Caco-2 (cell line): ENCODE measurements around the gene AKAP9. TPM values are rescaled to one million over a fixed set of nuclear protein-coding genes. Genes with fewer than 3 reads are reported as not detected.

Experiments used
- BruUV-seq: library from RNA; stranded (reverse); fragments of 400-500 nt; replicated peaks from 2 replicates; lab custom pipeline; 2021; lab: Mats Ljungman, UMichigan
- CTCF ChIA-PET: fragments of 300-600 bp; sonication (Branson Sonifier 250); formaldehyde crosslinking; loops from one replicate; lab custom pipeline; 2022; ENCODE audit warnings: antibody characterized with exemption; lab: Charles Lee
- POLR2A ChIA-PET: fragments of 300-600 bp; sonication (Branson Sonifier 250); formaldehyde crosslinking; loops from one replicate; lab custom pipeline; 2022; ENCODE audit warnings: antibody characterized with exemption; lab: Charles Lee
- DNase-seq, 2 experiments: peaks; one replicate each; pipeline versions ENCODE4 v3.0.0 to v3.0.0-alpha.2; 2020 to 2022
- H3K27me3 ChIP-seq: replicated peaks from 2 replicates; pipeline ENCODE4 v1.6.0; 2011; ENCODE audit warnings: low read length; ENCODE audit not compliant: control insufficient read depth, insufficient read depth
- H3K36me3 ChIP-seq: 2 replicates; pipeline ENCODE4 v1.5.1; 2011; ENCODE audit warnings: low read length; ENCODE audit not compliant: control insufficient read depth, insufficient read depth
- H3K4me1 ChIP-seq: fragments of 250-450 bp; sonication (Bioruptor Pico); 2 replicates; pipeline ENCODE4 v1.5.1; 2020; ENCODE audit warnings: mild to moderate bottlenecking
- H3K4me3 ChIP-seq: 2 replicates; pipeline ENCODE4 v1.5.1; 2011; ENCODE audit warnings: low read depth, mild to moderate bottlenecking, control low read depth, low read length
- H3K9me3 ChIP-seq: fragments of 250-450 bp; sonication (Bioruptor Pico); 2 replicates; pipeline ENCODE4 v1.5.1; 2020; ENCODE audit warnings: mild to moderate bottlenecking, moderate library complexity
- H3K27ac Mint-ChIP-seq: one replicate; pipeline ENCODE4 v1.8.0; 2022; ENCODE audit warnings: mixed read lengths; ENCODE audit not compliant: unreplicated experiment
- H3K27me3 Mint-ChIP-seq: one replicate; pipeline ENCODE4 v1.8.0; 2022; ENCODE audit warnings: mixed read lengths; ENCODE audit not compliant: insufficient read depth, unreplicated experiment
- H3K36me3 Mint-ChIP-seq: one replicate; pipeline ENCODE4 v1.8.0; 2022; ENCODE audit warnings: mild to moderate bottlenecking, mixed read lengths; ENCODE audit not compliant: insufficient read depth, unreplicated experiment
- H3K4me1 Mint-ChIP-seq: one replicate; pipeline ENCODE4 v1.8.0; 2022; ENCODE audit warnings: low read depth, mixed read lengths; ENCODE audit not compliant: unreplicated experiment
- H3K4me3 Mint-ChIP-seq: one replicate; pipeline ENCODE4 v1.8.0; 2022; ENCODE audit warnings: mild to moderate bottlenecking, moderate library complexity, mixed read lengths; ENCODE audit not compliant: unreplicated experiment
- H3K9me3 Mint-ChIP-seq: one replicate; pipeline ENCODE4 v1.8.0; 2022; ENCODE audit warnings: mixed read lengths; ENCODE audit not compliant: unreplicated experiment
- CTCF ChIP-seq, 2 experiments: fragments of 200-600 bp in 1 of 2; IDR thresholded peaks; 1 replicate in 1 of 2; 2 replicates in 1 of 2; pipeline versions ENCODE4 v1.5.1 to v1.8.0; 2011 to 2022; ENCODE audit warnings: antibody characterized with exemption in 1 of 2, control low read depth in 1 of 2, inconsistent platforms in 1 of 2, low read depth in 1 of 2, low read length in 1 of 2, mild to moderate bottlenecking in 1 of 2, moderate library complexity in 1 of 2; ENCODE audit not compliant: insufficient read depth in 1 of 2, severe bottlenecking in 1 of 2, unreplicated experiment in 1 of 2
- intact Hi-C: fragments of 100-400 bp; cut with micrococcal nuclease; formaldehyde crosslinking; loops from one replicate; pipeline ENCODE4 v1.10.0; 2022; ENCODE audit not compliant: unreplicated experiment
- total RNA-seq: library from RNA; stranded (reverse); gene quantifications from 2 replicates; pipeline ENCODE4 v1.2.3, GENCODE V29; 2022

AKAP9 gene
- total RNA-seq, 1 experiment from 2014 or later = 79.4 TPM

DNA sequence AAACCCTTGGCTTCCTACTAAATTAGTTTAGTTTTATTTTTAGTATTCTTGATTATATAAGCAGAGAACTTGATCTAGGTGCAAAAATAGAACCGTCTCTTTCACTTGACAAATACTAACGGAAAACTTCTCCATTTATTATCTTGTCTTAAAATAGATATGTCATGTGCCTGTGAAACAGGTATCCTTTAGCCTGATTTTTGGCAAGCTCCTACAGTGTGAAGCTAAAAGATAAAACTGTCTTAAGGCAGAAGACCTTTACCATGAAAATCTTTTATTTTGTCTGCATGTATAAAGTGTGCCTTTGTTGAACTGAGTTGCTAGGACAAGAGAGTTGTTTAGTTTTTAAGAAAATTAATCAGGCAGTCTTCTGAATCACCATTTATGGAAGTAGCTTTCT is 103.0 kb downstream of the AKAP9 start:
- Mint-ChIP-seq H3K4me3 (peak overlapping the region; percentile 40), H3K27me3 (no peaks in the 10 kb centered on the region), H3K4me1 (peaks cover 27% of the 10 kb centered on the region), H3K9me3 (no peaks in the 10 kb centered on the region), H3K27ac (peak overlapping the region; percentile 70), H3K36me3 (peaks cover 47% of the 10 kb centered on the region)
- ChIA-PET POLR2A (no interaction called here), CTCF (interaction anchor here (0.6 kb wide), 1 partner anchor 64 kb away, joined by 3 read pairs; no protein-coding TSS in a partner anchor)
- Histone ChIP-seq H3K27me3 (no peaks in the 10 kb centered on the region), H3K9me3 (no peaks in the 10 kb centered on the region), H3K36me3 (peaks cover 3% of the 10 kb centered on the region), H3K4me1 (peaks cover 60% of the 10 kb centered on the region), H3K4me3 (no peak overlapping the region)
- TF ChIP-seq CTCF (IDR thresholded peaks at IDR 0.05; ENCODE audit: insufficient read depth in 1 of 2, low read depth in 1 of 2, low read length in 1 of 2, severe bottlenecking in 1 of 2, unreplicated experiment in 1 of 2) = no peak
- intact Hi-C loops = loop anchor here (1.0 to 2.0 kb wide), 2 partner anchors 15 to 103 kb away; partner anchors contain the start of gene AKAP9
- DNase-seq = no peak
- no TSS peak for BruUV-seq

DNA sequence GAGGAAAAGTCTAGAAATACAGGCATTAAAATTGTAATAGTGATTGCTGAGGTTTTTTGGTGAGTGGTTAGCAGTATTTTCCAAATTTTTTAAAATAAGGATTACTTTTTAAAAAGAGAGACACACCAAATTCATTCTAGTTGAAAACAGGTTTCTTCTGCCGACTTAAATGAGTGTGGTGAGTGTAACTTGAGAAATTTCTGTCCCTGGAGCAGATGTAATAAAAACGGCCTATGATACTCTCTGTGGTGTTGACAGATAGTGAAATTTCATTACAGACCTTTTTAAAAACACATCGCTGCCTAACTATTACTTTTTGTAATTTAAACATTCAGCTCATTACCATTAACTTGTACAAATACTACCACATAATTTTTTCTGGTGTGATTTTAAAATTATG is 103.5 kb downstream of the AKAP9 start:
- Histone ChIP-seq H3K4me3 (no peak overlapping the region), H3K27me3 (no peaks in the 10 kb centered on the region), H3K36me3 (peaks cover 3% of the 10 kb centered on the region), H3K9me3 (no peaks in the 10 kb centered on the region), H3K4me1 (peaks cover 60% of the 10 kb centered on the region)
- Mint-ChIP-seq H3K9me3 (no peaks in the 10 kb centered on the region), H3K36me3 (peaks cover 47% of the 10 kb centered on the region), H3K4me1 (peaks cover 27% of the 10 kb centered on the region), H3K27ac (peak overlapping the region; percentile 70), H3K4me3 (peak overlapping the region; percentile 40), H3K27me3 (no peaks in the 10 kb centered on the region)
- POLR2A ChIA-PET = no interaction called here
- DNase-seq = no peak
- no TSS peak for BruUV-seq
- no peak for TF ChIP-seq CTCF (IDR thresholded peaks at IDR 0.05; ENCODE audit: insufficient read depth in 1 of 2, low read depth in 1 of 2, low read length in 1 of 2, severe bottlenecking in 1 of 2, unreplicated experiment in 1 of 2)
- intact Hi-C loops = no loop called here
- CTCF ChIA-PET = interaction anchor here (0.6 kb wide), 1 partner anchor 63 kb away, joined by 3 read pairs; no protein-coding TSS in a partner anchor

DNA sequence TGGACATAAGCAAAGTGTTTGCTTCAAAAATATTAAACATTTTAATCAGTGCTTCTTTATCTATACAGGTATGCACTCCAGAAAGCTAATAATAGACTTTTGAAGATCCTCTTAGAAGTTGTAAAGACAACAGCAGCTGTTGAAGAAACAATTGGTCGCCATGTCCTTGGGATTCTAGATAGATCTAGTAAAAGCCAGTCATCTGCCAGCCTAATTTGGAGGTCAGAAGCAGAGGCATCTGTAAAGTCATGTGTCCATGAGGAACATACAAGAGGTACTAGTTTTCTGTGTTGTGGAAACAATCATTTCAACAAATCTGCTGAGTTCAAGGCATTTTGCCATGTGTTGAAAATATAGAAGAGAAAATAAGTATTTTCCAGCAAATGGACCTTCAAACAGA is 104.3 kb downstream of the AKAP9 start:
- no peaks in the 10 kb centered on the region for H3K9me3 ChIP-seq
- BruUV-seq = TSS peak; percentile 56
- Mint-ChIP-seq H3K36me3 (peaks cover 47% of the 10 kb centered on the region), H3K4me3 (no peak overlapping the region), H3K27ac (peak overlapping the region; percentile 73), H3K27me3 (no peaks in the 10 kb centered on the region), H3K4me1 (peaks cover 27% of the 10 kb centered on the region), H3K9me3 (no peaks in the 10 kb centered on the region)
- H3K36me3 ChIP-seq = peaks cover 3% of the 10 kb centered on the region
- H3K27me3 ChIP-seq = no peaks in the 10 kb centered on the region
- DNase-seq = no peak
- peaks cover 59% of the 10 kb centered on the region for H3K4me1 ChIP-seq
- H3K4me3 ChIP-seq = no peak overlapping the region
- no peak for TF ChIP-seq CTCF (IDR thresholded peaks at IDR 0.05; ENCODE audit: insufficient read depth in 1 of 2, low read depth in 1 of 2, low read length in 1 of 2, severe bottlenecking in 1 of 2, unreplicated experiment in 1 of 2)
- ChIA-PET POLR2A (interaction anchor here (1.0 kb wide), 1 partner anchor 12 kb away, joined by 4 read pairs; no protein-coding TSS in a partner anchor), CTCF (interaction anchor here (0.7 to 1.8 kb wide), 2 partner anchors 12 to 164 kb away, joined by 3 to 4 read pairs; no protein-coding TSS in a partner anchor)
- intact Hi-C loops = no loop called here
